ENCODE results near the gene MAP3K4. TPM values are rescaled to one million over a fixed set of nuclear protein-coding genes. Genes with fewer than 3 reads are reported as not detected.
A peak's percentile ranks its signal among the peaks of the same experiment; 100 is the strongest.
"Not testable (repeated sequence)": the region's sequence is repeated elsewhere in the genome, so short reads cannot be mapped to it uniquely, and the experiment has no call there.

The MAP3K4 gene
- polyA plus RNA-seq, 4 donors, result 32.4 to 40.7 (median 35.5) TPM

DNA sequence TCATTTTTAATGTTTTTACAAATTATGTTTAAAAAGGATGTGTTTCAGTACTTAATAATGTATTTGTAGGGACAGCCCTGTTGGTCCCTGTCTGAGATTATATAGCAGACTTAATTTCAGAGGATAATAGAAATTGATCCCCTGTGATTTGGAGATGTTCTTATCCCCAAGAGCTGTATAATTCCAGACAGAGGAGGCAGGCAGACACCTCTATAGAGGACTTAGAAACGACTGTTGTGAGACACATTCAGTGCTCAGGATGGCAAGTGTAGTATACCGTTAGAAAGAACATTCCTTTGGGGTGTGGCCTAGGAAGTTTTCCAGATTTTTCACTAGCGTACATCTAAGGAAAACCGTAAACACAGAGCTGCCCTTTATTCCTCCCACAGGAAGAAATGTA is 117.8 kb downstream of the MAP3K4 start:
- DNase-seq (ENCODE audit: low read depth in 4 of 4, low spot score in 3 of 4), result no peak

DNA sequence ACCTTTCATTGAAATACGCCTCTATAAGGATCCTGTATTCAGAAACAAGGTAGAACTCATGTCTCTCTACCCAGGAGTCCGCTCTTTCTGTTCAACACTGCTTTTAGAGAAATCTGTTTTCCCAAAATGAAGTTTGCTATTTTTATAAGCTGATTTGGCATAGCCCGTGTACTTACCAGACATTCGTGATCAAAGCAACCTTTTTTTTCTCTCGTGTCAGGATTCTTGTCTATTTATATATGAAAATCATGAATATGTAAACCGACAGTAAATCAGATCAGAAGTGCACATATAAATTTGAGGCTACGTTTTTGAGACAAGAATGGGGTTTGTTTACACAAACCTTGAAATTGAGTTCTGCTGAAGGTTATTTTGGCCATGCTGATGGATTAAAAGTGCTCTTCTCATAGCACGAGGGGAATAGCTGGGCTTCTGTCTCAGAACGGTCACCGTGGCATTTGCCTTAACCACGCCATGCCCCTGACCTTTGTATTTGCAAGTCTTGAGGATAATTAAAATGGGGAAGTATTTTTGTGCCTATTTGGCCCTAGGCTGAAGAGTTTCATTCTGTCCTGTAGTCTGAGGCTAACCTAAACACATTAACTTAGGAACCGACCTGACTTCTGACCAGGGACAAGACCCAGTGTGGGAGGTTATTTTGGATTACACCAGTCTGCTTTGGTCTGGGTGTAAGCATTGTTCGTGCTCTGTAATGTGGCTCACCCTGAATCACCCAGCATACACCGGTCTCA is 118.6 kb downstream of the MAP3K4 start:
- DNase-seq (ENCODE audit: low read depth in 4 of 4, low spot score in 3 of 4), result no peak

DNA sequence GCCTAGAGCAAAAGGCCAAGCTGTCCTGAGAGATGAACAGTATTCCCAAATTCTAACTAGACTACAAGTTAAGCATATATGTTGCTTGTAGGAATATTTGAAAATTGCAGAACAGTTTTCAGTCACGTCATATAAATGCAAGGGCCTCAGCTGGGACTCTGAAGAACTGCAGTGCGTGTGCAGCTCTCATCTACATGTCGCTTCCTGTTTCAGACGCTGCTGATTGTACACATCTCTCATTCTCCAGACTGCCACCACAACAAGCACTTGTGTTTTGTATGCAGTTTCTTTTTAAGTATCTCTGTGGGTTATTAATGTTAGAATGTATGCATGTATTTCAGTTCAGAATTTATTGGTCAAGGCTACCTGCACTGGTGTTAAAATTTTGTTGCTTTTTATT is 119.7 kb downstream of the MAP3K4 start:
- DNase-seq (ENCODE audit: low read depth in 4 of 4, low spot score in 3 of 4), result no peak

DNA sequence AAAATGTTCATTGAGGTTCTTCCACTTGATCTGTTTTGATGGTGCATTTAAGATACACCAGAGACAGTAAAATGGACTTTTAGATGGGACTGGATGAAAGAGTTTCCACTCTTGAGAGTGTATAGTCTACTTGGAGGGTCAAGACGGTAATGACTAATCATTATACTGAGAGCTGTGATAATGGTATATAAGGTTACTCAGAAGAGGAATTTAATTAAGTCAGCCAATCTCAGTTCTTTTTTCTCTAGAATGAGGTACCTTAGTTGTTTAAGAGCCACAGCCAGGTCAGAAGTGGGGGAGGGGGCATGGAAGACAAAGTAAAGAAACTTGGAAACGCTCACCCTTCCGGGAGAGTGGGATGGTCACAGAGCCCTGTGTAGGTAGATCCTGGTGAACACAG is 123.9 kb downstream of the MAP3K4 start:
- DNase-seq (ENCODE audit: low read depth in 4 of 4, low spot score in 3 of 4), result no peak

DNA sequence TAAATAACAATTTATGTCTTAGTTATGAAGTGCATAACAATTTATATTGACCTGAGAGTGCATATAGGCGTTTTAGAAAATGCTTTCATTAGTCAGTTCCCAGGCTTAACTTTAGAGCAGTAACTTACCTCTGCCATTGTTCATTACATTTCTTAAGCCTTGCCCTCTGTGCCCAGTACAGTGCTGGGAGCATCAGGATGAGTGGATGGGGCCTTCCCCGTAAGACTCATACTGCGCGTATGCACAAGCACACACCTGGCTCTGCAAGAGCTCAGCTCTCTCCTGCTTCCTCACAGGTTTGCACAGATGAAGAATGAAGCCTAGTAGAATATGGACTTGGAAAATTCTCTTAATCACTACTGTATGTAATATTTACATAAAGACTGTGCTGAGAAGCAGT is 125.0 kb downstream of the MAP3K4 start:
- DNase-seq (ENCODE audit: low read depth in 4 of 4, low spot score in 3 of 4), result no peak

DNA sequence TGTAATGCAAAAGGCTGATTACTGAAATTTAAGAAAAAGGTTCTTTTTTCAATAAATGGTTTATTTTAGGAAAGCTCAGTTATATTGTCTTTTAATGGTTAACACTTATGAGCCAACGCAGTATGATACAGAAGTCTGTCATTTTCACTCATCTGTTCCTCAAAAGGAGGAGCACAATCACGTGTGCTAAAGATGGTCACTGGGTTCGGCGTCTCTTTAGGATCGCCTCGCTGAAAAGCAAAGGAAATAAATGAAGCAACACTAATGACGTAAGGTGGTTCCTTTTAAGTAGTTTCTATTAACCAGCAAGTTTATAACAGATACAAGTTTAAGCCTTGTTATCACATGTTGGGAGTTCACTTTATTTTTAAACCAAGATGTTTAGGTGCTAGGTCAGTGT is 125.7 kb downstream of the MAP3K4 start:
- DNase-seq (ENCODE audit: low read depth in 4 of 4, low spot score in 3 of 4), result no peak

DNA sequence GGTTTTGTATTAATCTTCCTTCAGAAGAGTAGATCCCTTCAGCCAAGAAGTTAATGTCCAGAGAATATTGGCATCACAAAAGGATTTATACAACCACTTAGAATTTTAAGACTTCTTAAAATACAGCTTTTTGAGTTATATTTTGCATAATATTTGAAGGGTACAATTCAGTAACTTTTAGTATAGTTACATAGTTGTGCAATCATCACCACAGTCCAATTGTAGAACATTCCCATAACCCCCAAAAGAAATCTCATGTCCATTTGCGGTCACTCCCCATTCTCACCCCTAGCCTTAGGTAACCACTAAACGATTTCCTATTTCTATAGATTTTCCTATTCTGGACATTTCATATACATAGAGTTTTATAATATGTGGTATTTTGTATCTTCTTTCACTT is 126.4 kb downstream of the MAP3K4 start:
- no peak for DNase-seq (ENCODE audit: low read depth in 4 of 4, low spot score in 3 of 4)

DNA sequence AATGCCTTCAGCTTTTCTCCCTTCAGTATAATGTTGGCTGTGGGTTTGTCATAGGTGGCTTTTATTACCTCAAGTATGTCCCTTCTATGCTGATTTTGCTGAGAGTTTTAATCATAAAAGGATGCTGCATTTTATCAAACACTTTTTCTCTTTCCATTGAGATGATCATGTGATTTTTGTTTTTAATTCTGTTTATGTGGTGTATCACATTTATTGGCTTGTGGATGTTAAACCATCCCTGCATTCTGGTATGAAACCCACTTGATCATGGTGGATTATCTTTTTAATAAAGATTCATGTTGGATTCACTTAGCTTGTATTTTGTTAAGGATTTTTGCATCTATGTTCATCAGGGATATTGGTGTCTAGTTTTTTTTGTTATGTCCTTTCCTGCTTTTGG is 131.8 kb downstream of the MAP3K4 start:
- DNase-seq (ENCODE audit: low read depth in 4 of 4, low spot score in 3 of 4), result not testable (repeated sequence)

DNA sequence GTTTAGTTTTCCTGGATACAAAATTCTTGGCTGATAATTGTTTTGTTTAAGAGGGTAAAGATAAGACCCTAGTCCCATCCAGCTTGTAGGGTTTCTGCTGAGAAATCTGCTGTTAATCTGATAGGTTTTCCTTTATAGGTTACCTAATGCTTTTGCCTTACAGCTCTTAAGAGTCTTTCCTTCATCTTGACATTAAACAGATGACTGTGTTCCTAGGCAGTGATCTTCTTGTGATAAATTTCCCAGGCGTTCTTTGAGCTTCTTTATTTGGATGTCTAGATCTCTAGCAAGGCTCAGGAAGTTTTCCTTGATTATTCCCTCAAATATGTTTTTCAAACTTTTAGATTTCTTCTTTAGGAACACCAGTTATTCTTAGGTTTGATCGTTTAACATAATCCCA is 134.0 kb downstream of the MAP3K4 start:
- no peak for DNase-seq (ENCODE audit: low read depth in 4 of 4, low spot score in 3 of 4)

DNA sequence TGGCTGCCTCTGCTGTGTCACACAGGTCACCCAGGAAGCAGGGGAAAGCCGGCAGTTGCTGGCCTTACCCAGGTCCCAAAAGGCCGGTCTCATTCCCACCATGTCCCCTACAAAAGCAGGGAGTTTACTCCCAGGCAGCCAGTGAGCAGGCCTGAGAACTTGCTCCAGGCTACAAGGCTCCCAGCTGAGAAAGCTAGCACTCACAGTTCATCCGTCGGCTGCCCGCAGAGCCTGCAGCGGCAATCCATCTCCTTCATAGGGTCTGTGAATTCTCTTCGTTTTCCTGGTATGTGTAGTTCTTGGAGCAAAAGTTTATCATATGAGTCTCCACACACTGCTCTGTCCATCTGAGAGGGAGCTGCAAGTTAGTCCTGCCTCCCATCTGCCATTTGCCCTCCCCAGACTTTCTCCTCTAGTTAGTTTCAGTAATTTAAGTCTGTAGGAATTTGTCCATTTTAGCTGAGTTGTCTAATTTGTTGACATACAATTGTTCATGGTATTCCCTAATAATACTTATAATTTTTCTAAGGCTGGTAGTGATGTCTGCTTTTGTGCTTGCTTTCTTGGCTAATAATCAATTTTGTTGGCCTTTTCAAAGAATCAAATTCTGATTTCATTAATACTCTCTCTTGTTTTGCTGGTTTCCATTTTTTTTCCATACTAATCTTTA is 135.6 kb downstream of the MAP3K4 start:
- no peak for DNase-seq (ENCODE audit: low read depth in 4 of 4, low spot score in 3 of 4)

DNA sequence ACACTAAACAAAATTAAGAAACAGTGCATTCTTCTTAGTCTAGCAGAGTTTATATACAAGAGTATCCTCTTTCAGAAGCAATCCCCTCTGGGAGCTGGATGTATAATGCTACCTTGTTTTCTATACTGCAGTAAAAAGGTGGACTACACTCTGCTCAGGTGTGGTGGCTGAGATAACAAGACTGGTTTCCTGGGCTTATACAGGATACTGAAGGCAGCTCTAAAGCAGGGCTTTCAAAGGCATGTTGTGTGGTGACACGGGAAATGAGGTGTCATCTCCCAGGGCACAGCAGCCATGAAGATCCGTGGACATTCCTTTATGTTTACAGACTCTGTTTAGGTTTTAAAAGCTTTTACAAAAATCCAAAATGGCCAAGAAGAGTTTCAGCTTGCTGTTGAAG is 136.7 kb downstream of the MAP3K4 start:
- no peak for DNase-seq (ENCODE audit: low read depth in 4 of 4, low spot score in 3 of 4)

DNA sequence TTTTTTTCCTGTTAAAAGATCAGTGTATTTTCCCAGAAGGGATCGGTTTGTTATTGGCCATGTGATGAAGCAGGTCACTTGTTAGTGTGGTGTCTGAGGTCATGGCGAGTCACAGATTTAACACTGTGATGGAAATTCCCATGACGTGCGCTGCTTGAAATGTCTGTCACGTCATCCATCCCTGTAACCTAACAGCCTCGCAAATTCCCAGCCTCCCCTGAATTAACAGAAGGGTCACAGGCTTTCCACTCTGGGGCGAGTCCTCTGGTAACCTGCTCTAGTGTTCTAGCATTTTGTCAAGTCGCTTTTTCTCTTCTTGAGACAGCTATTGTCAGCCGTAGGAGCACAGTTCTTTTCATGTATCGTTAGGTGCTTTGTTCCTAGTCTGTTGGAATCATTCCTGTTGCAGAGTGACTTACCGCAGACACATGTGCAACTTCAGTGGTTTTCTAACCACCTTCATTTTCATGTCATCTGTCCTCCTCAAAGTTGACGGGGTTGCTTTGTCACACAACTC is 137.2 kb downstream of the MAP3K4 start:
- no peak for DNase-seq (ENCODE audit: low read depth in 4 of 4, low spot score in 3 of 4)

DNA sequence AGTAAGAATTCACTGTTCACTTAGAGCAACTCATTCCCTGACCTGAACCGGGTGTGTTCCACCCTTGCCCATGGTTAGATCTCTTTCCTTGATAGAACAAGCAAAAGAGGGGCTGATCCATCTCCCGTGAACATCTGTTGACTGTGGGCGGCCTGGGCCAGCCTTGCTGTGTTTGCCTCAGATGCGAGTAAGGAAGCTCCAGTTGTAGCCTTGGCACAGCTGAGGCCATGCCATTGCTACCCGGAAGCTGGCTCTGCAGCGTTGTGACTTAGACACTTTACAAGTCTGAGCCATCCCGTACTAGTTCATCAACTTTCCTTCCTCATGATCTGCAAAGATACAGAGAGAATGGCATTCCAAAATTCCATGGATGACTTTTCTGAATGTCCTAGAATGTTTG is 139.0 kb downstream of the MAP3K4 start:
- DNase-seq (ENCODE audit: low read depth in 4 of 4, low spot score in 3 of 4), result no peak

DNA sequence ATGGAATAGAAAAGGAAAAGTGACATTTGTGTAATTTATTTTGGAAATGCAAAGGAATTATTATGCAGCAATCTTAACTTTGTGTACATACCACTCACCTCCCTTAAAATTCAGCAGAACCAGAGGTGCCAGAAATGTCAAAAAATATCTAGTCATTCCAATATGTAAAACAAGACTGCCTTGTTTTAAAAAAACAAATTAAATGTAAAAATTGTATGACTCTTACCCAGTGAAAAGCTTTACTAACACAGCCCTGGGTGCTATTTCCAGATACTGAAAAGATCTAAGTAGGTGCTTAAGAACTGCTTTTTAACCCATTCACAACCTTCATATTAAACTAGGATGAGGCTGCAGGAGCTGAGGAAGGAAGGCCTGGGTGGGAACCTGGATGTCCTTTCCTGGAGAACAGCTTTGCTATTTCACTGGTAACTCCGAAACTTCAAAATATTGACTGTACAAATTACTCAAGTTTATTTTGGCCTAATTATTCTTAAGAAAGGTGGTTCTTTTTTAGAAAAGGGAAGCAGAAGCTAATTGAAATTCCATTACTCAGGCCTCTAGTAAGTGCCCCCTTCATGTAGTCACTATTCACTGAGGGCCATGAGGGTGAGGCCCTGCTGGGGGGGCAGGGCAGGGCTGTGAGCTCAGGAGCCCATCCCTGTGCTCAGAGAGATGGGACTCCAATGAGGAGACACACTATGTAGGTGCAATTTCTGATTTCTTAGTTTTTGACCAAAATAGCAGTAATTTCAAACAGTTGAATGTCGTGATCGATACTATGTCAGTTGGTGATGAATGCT is 139.6 kb downstream of the MAP3K4 start:
- no peak for DNase-seq (ENCODE audit: low read depth in 4 of 4, low spot score in 3 of 4)

DNA sequence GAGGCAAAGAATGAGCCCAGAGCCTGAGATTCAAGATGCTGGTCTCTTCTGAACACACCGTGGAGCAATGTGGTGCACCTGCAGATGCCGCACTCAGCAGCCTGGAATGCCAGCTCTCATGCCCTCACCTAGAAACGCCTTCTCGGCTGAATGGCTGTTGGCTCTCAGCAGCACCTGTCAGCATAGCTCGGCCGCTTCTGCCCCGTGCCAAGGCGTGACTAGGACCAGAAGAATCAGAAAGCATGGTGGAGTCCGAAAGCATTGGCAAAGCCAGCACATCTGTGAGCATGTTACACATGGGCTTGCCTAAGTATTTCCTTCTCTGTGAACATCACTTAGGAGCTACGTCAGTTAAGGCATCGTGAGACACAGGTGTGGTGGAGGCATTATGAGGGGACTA is 140.8 kb downstream of the MAP3K4 start:
- no peak for DNase-seq (ENCODE audit: low read depth in 4 of 4, low spot score in 3 of 4)

DNA sequence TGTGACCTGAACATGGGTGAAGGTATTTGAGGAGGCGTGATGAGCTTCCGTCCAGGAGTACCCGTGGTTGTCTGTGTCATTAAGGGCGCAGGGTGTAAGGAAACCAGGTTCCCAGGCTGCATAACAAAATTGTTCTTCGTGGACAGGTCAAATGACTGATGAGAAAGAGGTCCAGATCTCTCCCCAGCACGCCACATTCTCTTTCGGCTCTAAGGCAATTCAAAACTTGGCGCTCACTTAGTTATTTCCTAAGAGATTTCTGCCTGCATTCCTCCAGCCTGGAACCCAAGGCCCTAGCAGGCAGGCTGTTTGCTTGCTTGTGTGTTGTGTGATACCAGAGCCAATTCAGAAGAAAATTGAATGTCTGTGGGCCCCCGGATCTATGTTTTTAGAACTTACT is 142.4 kb downstream of the MAP3K4 start:
- no peak for DNase-seq (ENCODE audit: low read depth in 4 of 4, low spot score in 3 of 4)

DNA sequence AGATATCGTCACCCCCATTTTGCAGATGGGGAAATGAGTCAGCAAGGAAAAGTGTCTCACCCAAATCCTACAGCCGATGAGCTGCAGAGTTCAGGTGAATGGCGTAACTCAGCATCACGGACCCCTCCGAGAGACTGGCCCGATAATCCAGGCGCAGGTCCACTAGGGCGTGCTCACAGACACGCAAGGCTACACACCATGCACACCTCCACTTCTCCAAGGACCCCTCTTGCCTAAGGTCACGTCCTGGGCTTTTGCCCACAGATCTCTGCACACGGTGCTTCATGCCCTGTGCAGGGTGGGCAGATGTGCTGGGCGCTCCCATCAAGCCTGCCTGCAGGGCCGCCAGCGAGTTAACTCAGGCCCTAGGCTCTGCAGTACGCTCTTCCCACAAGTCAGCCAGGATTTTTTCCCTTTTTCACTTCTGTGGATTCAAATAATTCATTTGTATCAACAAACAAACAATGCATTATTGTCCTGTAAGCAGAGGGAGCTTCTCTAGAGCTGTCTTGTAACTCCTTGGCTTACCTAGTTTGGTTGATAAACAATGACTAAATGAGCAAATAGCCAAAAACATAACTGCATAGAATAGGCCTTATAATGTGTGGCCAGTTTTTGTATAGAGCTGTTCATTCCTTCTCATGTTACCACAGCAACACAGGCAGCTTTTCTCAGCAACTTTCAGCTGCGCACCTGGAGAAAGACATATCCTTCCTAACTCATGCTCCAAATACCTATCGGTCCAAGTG is 143.2 kb downstream of the MAP3K4 start:
- no peak for DNase-seq (ENCODE audit: low read depth in 4 of 4, low spot score in 3 of 4)

DNA sequence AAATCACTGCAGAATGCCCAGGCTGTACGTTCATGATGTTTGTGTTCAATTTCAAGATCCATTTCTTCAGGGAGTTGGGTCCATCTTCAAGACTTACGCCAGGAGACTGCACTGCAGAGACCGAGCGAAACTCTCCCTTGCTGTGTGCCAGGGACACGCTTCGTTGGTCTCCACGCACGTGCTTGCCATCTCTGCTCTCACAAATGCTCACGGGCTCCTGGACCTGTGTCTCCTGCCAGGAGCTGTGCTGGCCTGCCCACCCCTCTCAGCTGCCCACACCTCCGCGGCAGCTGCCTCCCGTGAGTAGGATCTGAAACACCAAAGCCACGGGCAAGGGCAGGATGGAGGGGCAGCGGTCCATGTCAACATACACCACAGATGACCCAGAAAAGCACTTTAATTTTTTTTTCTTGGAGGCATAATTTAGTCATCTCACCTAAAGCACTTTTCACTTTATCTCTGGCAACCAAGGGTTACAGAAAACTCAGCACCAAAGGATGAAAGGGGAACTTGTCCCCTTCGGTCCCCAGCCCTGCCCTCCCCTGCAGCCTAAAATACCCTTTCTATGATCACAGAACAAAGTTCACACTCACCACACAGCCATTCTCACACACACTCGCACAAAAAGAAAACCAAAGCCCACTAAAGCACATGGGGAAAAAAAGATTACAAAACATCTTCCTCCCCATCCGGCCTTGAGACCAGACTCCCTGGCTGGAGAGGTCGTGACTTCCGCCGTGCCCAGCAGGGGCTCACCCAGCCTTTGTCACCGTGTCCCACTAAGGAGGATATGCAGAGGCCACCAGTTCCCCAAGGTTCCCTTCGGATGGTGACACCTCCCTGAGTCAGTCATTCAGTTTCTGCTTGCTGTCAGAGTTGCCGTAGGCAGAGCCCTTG is 144.4 kb downstream of the MAP3K4 start:
- DNase-seq (ENCODE audit: low read depth in 4 of 4, low spot score in 3 of 4), result peak in 2 of 4 donors; percentile 4 to 22

DNA sequence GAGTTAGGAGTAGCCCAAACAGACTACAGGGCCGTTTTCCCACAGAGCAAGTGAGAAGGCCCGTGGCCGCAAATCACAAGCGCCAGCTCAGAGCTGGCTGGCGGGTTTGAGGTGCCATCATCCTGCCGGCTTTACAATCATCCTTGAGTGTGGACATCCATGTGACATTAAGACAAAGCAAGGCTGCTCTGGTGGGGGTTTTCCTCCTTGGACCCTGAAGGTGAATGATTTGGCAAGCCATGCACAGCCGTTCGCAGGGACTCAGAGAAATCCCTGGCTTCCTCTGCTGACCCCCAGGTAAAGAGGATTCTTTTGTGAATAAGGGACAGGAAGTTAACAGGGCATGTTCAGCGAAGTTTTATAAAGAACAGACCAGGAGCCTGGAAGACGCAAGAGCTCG is 145.1 kb downstream of the MAP3K4 start:
- no peak for DNase-seq (ENCODE audit: low read depth in 4 of 4, low spot score in 3 of 4)

DNA sequence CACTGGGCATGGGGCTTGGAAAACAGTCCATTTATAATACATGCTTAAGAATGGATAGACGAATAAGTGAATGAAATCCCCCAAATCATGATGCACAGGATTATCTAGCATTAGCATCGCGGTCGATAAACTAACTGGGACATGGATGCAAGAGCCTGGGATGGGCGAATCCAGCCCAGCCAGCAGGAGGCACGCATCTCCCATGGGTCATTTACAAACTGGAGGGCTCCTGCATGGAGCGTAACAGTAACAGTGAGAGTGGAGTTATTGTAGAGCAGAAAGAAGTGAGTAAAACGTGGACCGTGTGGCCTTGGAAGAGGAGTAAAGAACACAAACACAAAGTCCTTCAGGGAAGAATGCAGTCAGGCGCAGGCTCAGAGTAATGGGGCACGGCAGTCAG is 145.8 kb downstream of the MAP3K4 start:
- DNase-seq (ENCODE audit: low read depth in 4 of 4, low spot score in 3 of 4), result no peak
